Type B pancreatic cell (in vitro differentiated cells): ENCODE measurements around the gene MAN2B2. TPM values are rescaled to one million over a fixed set of nuclear protein-coding genes. Genes with fewer than 3 reads are reported as not detected.

Source experiments
- DNase-seq: peaks from one replicate; pipeline ENCODE4 v3.0.0; 2021; ENCODE audit warnings: mixed read lengths; ENCODE audit not compliant: unreplicated experiment; ENCODE audit errors: extremely low spot score
- H3K27ac Mint-ChIP-seq: 2 replicates; pipeline ENCODE4 v1.8.0; 2021; ENCODE audit warnings: mild to moderate bottlenecking, mixed read lengths
- H3K27me3 Mint-ChIP-seq: 2 replicates; pipeline ENCODE4 v1.8.0; 2021; ENCODE audit warnings: mixed read lengths
- H3K36me3 Mint-ChIP-seq: 2 replicates; pipeline ENCODE4 v1.8.0; 2021; ENCODE audit warnings: mixed read lengths
- H3K4me1 Mint-ChIP-seq: one replicate; pipeline ENCODE4 v1.8.0; 2021; ENCODE audit warnings: mixed read lengths; ENCODE audit not compliant: unreplicated experiment
- H3K4me3 Mint-ChIP-seq: 2 replicates; pipeline ENCODE4 v1.8.0; 2021; ENCODE audit warnings: mild to moderate bottlenecking, mixed read lengths
- H3K9me3 Mint-ChIP-seq: 2 replicates; pipeline ENCODE4 v1.8.0; 2021; ENCODE audit warnings: mixed read lengths
- CTCF ChIP-seq: fragments of 200-600 bp; sonication (generic); conservative IDR thresholded peaks from 2 replicates; pipeline ENCODE4 v1.5.0; 2021; ENCODE audit warnings: antibody characterized with exemption, mild to moderate bottlenecking
- total RNA-seq: library from RNA; stranded (reverse); gene quantifications from 2 replicates; pipeline ENCODE4 v1.2.1, GENCODE V29; 2021; ENCODE audit warnings: low replicate concordance

Gene MAN2B2
- total RNA-seq, 1 donor from 2014 or later, result 17.4 TPM

- Mint-ChIP-seq H3K4me3 (no peak overlapping the region), H3K36me3 (no peaks in the 10 kb centered on the region), H3K27ac (no peak overlapping the region), H3K27me3 (peaks cover 21% of the 10 kb centered on the region), H3K4me1 (no peaks in the 10 kb centered on the region), H3K9me3 (no peaks in the 10 kb centered on the region)
- TF ChIP-seq CTCF, result no peak
- no peak for DNase-seq
These were observed 42.3 kb upstream of the MAN2B2 start for GRCh38 chr4:6532658-6533057.

- TF ChIP-seq CTCF, result no peak
- no peak overlapping the region for H3K27ac Mint-ChIP-seq
- peaks cover 29% of the 10 kb centered on the region for H3K27me3 Mint-ChIP-seq
- no peaks in the 10 kb centered on the region for H3K36me3 Mint-ChIP-seq
- no peak overlapping the region for H3K4me3 Mint-ChIP-seq
- no peaks in the 10 kb centered on the region for H3K9me3 Mint-ChIP-seq
- no peak for DNase-seq
- H3K4me1 Mint-ChIP-seq, result no peaks in the 10 kb centered on the region
These were observed 40.9 kb upstream of the MAN2B2 start for GRCh38 chr4:6534050-6534449.

GRCh38 chr4:6534618-6535328 is 40.2 kb upstream of the MAN2B2 start:
- Mint-ChIP-seq H3K9me3 (no peaks in the 10 kb centered on the region), H3K4me1 (no peaks in the 10 kb centered on the region), H3K4me3 (no peak overlapping the region), H3K27me3 (peaks cover 36% of the 10 kb centered on the region), H3K36me3 (no peaks in the 10 kb centered on the region), H3K27ac (no peak overlapping the region)
- no peak for TF ChIP-seq CTCF
- no peak for DNase-seq

GRCh38 chr4:6535329-6535692 is 39.7 kb upstream of the MAN2B2 start:
- Mint-ChIP-seq H3K4me3 (no peak overlapping the region), H3K36me3 (no peaks in the 10 kb centered on the region), H3K27ac (no peak overlapping the region), H3K9me3 (no peaks in the 10 kb centered on the region), H3K27me3 (peaks cover 36% of the 10 kb centered on the region), H3K4me1 (no peaks in the 10 kb centered on the region)
- DNase-seq, result no peak
- no peak for TF ChIP-seq CTCF

GRCh38 chr4:6535706-6536105 is 39.3 kb upstream of the MAN2B2 start:
- H3K27me3 Mint-ChIP-seq, result peaks cover 32% of the 10 kb centered on the region
- no peaks in the 10 kb centered on the region for H3K9me3 Mint-ChIP-seq
- H3K27ac Mint-ChIP-seq, result no peak overlapping the region
- H3K36me3 Mint-ChIP-seq, result no peaks in the 10 kb centered on the region
- no peak for TF ChIP-seq CTCF
- no peak overlapping the region for H3K4me3 Mint-ChIP-seq
- DNase-seq, result no peak
- H3K4me1 Mint-ChIP-seq, result no peaks in the 10 kb centered on the region
